Measurements from ENCODE around the gene CBLN3. TPM values are rescaled to one million over a fixed set of nuclear protein-coding genes. Genes with fewer than 3 reads are reported as not detected.

The CBLN3 gene
- total RNA-seq, 1 donor from 2014 or later = 61.1 TPM

- intact Hi-C loops (cut with micrococcal nuclease) = no loop called here
- Mint-ChIP-seq H3K4me1 (no peaks in the 10 kb centered on the region), H3K27me3 (peaks cover 19% of the 10 kb centered on the region), H3K27ac (no peak overlapping the region), H3K9me3 (no peaks in the 10 kb centered on the region), H3K4me3 (no peak overlapping the region), H3K36me3 (ENCODE audit: low read depth) (no peaks in the 10 kb centered on the region)
- POLR2A ChIA-PET = interaction anchor here (1.0 kb wide), 1 partner anchor 18 kb away, joined by 4 read pairs; no protein-coding TSS in a partner anchor
- CTCF ChIA-PET = interaction anchor here (1.1 kb wide), 1 partner anchor 19 kb away, joined by 3 read pairs; no protein-coding TSS in a partner anchor
- ATAC-seq (ENCODE audit: low read depth) (no peak), DNase-seq (no peak)
- TF ChIP-seq, protein P1, sequence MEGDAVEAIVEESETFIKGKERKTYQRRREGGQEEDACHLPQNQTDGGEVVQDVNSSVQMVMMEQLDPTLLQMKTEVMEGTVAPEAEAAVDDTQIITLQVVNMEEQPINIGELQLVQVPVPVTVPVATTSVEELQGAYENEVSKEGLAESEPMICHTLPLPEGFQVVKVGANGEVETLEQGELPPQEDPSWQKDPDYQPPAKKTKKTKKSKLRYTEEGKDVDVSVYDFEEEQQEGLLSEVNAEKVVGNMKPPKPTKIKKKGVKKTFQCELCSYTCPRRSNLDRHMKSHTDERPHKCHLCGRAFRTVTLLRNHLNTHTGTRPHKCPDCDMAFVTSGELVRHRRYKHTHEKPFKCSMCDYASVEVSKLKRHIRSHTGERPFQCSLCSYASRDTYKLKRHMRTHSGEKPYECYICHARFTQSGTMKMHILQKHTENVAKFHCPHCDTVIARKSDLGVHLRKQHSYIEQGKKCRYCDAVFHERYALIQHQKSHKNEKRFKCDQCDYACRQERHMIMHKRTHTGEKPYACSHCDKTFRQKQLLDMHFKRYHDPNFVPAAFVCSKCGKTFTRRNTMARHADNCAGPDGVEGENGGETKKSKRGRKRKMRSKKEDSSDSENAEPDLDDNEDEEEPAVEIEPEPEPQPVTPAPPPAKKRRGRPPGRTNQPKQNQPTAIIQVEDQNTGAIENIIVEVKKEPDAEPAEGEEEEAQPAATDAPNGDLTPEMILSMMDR (IDR thresholded peaks at IDR 0.05) = no peak
These were observed 45.3 kb downstream of the CBLN3 start for GRCh38 chr14:24384169-24384568.

DNA sequence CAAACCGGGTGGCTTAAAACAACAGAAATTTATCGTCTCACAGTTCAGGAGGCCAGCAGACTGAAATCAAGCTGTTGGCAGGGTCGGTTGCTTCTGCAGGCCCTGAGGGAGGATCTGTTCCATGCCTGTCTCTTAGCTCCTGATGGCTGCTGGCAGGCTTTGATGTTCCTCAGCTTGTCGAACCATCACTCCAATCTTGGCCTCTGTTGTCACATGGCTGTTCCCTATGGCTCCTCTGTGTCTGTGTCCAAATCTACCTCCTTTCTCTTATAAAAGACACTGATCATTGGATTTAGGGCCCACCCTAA, 47.5 kb downstream of the CBLN3 start:
- intact Hi-C loops (cut with micrococcal nuclease) = no loop called here
- ChIA-PET POLR2A (interaction anchor here (1.2 kb wide), 1 partner anchor 50 kb away, joined by 3 read pairs; no protein-coding TSS in a partner anchor), CTCF (no interaction called here)
- H3K27me3 Mint-ChIP-seq = peaks cover 11% of the 10 kb centered on the region
- H3K9me3 Mint-ChIP-seq = no peaks in the 10 kb centered on the region
- TF ChIP-seq, protein P1 (IDR thresholded peaks at IDR 0.05) = no peak
- H3K4me1 Mint-ChIP-seq = no peaks in the 10 kb centered on the region
- H3K27ac Mint-ChIP-seq = no peak overlapping the region
- no peaks in the 10 kb centered on the region for H3K36me3 Mint-ChIP-seq (ENCODE audit: low read depth)
- no peak for DNase-seq
- no peak for ATAC-seq (ENCODE audit: low read depth)
- H3K4me3 Mint-ChIP-seq = no peak overlapping the region

DNA sequence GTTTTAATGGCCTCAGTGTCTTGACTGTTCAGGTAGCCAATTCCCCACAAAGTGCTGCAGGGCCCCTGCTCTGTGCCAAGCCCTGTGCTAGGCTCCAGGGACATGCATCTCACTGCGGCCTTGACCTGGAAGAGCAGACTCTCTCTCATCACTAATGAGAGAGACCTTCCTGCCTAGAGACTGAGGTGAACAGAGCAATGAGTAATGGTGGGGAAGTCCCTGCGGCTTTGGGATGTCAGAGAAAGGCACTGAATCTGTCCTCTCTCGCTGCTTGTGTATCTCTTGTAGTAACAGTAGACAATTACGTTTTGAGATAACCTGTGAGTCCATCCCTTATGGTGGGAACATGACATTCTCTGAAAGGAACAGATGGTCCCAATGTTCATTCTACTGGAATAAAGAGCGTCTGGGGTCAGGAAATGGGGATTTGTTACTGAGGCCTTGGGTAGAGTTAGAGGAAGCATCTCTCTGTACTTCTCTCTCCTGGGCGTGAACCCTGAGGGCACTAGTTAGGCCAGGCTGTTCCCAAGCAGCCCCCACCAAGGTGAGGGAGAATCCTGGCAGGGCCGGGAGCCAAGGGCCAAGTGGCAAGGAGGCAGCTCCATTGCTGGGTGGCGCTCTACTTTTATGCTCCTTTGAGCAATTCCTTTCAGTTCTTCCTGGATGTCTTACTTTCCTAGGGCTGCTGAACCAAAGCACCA, 48.0 kb downstream of the CBLN3 start:
- peaks cover 7% of the 10 kb centered on the region for H3K27me3 Mint-ChIP-seq
- no peaks in the 10 kb centered on the region for H3K9me3 Mint-ChIP-seq
- TF ChIP-seq, protein P1 (IDR thresholded peaks at IDR 0.05) = no peak
- ChIA-PET POLR2A (interaction anchor here (1.2 kb wide), 1 partner anchor 50 kb away, joined by 3 read pairs; no protein-coding TSS in a partner anchor), CTCF (no interaction called here)
- no peak overlapping the region for H3K27ac Mint-ChIP-seq
- intact Hi-C loops (cut with micrococcal nuclease) = no loop called here
- H3K4me1 Mint-ChIP-seq = no peaks in the 10 kb centered on the region
- DNase-seq (no peak), ATAC-seq (ENCODE audit: low read depth) (no peak)
- no peaks in the 10 kb centered on the region for H3K36me3 Mint-ChIP-seq (ENCODE audit: low read depth)
- H3K4me3 Mint-ChIP-seq = no peak overlapping the region

DNA sequence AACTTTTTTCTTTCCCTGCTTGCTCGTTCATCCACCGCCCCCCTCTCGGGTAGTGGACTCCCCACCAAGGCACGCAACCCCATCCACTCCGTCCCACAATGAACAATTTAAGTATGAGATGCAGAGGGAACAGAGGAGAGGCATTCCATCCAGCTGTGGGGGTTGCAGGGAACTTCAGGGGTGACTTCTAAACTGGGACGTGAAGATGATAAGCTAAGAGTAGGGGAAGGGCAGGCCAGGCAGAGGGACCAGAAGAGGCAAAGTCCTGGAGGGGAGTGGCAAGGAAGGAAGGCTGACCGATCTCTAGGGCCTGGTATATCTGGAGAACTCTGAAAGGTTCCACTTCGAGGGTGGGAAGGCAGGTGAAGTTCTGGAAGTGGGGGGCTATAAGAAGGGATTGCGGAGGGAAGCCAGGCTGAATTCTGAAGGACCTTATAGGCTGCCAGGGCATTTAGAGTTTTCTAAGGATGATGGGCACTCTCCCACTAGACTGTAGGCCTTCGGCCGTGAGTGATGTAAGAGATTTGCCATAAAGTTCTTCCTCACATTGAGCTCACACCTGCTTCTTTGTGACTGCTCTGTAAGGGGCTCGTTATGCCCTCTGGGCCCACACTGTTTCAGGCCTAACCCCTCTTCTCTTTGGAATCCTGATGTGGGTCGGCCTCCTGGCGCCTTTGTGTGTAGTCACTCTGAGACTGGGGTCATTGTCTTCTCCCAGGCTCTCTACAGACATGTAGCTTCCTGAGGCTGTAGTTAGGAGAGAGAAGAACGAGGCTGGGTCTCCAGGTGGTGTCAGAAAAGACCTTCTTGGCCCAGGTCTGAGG, 49.3 kb downstream of the CBLN3 start:
- H3K4me3 Mint-ChIP-seq = no peak overlapping the region
- H3K36me3 Mint-ChIP-seq (ENCODE audit: low read depth) = no peaks in the 10 kb centered on the region
- no peaks in the 10 kb centered on the region for H3K4me1 Mint-ChIP-seq
- DNase-seq (no peak), ATAC-seq (ENCODE audit: low read depth) (no peak)
- POLR2A ChIA-PET = no interaction called here
- CTCF ChIA-PET = no interaction called here
- intact Hi-C loops (cut with micrococcal nuclease) = no loop called here
- H3K9me3 Mint-ChIP-seq = no peaks in the 10 kb centered on the region
- no peak overlapping the region for H3K27ac Mint-ChIP-seq
- TF ChIP-seq, protein P1 (IDR thresholded peaks at IDR 0.05) = no peak
- peaks cover 3% of the 10 kb centered on the region for H3K27me3 Mint-ChIP-seq
